Fibroblast of pulmonary artery (primary cell): ENCODE results near the gene PRAMEF17.
"Not testable (repeated sequence)": the region's sequence is repeated elsewhere in the genome, so short reads cannot be mapped to it uniquely, and the experiment has no call there.

Experiments
- DNase-seq: peaks from one replicate; pipeline ENCODE4 v3.0.0-alpha.2; 2010; ENCODE audit warnings: low read depth
- H3K4me3 ChIP-seq: replicated peaks from 2 replicates; pipeline ENCODE4 v1.5.1; 2011; ENCODE audit warnings: low read depth, mild to moderate bottlenecking, control low read depth, low read length, moderate library complexity
- TF ChIP-seq, protein P1 (sequence below): IDR thresholded peaks from 2 replicates; pipeline ENCODE4 v1.5.1; 2011; ENCODE audit warnings: mild to moderate bottlenecking, control low read depth, low read length, inconsistent platforms; ENCODE audit errors: missing control alignments

PRAMEF17 gene

DNA sequence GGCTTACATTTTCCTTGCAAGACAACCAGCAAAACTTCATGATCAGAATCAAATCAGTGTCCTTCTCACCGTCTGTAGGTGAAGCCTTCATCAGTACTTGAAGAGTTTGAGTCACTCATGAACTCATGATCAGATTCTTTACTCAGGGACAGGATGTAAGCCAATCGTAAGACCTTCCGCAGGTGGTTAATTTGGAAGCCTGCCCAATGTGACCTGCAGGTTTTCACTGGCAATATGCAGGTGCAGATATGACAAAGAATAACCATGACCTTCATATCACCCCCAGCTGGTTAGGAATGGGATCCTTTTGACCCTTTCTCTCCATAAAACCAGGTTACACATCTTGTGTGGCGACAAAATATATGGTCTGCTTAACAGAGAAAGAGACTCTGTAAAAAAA is 18.4 kb downstream of the PRAMEF17 start:
- TF ChIP-seq, protein P1, sequence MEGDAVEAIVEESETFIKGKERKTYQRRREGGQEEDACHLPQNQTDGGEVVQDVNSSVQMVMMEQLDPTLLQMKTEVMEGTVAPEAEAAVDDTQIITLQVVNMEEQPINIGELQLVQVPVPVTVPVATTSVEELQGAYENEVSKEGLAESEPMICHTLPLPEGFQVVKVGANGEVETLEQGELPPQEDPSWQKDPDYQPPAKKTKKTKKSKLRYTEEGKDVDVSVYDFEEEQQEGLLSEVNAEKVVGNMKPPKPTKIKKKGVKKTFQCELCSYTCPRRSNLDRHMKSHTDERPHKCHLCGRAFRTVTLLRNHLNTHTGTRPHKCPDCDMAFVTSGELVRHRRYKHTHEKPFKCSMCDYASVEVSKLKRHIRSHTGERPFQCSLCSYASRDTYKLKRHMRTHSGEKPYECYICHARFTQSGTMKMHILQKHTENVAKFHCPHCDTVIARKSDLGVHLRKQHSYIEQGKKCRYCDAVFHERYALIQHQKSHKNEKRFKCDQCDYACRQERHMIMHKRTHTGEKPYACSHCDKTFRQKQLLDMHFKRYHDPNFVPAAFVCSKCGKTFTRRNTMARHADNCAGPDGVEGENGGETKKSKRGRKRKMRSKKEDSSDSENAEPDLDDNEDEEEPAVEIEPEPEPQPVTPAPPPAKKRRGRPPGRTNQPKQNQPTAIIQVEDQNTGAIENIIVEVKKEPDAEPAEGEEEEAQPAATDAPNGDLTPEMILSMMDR, result no peak
- no peak overlapping the region for H3K4me3 ChIP-seq
- DNase-seq, result no peak

DNA sequence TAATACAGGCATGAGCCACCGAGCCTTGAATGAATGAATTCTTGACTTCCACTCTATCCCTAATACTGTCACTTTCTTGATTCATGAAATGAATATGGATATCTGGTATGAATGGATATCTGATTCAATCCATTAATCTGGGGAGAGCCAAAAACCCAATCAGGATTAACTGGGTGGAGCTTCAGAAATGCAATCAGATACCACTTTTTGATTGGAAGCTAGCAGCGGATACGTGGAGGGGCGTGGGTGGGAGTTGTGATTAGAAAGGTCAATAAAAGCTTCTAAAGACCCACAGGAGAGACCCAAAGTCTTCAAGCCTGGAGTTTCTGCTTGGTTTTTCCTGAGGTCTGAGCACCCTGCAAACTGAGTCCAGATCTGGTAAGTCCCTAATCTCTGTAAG is 20.7 kb downstream of the PRAMEF17 start, which contains the start of gene PRAMEF20:
TSS of gene PRAMEF20 (plus strand) at position 301 of the 400 bp plus-strand sequence. CDS start 5,905 bp downstream, outside the sequence.
- not testable (repeated sequence) for DNase-seq, H3K4me3 ChIP-seq

GRCh38 chr1:13430495-13430894 is 41.1 kb downstream of the PRAMEF17 start:
- DNase-seq, result no peak
- no peak overlapping the region for H3K4me3 ChIP-seq
- TF ChIP-seq, protein P1, result no peak

DNA sequence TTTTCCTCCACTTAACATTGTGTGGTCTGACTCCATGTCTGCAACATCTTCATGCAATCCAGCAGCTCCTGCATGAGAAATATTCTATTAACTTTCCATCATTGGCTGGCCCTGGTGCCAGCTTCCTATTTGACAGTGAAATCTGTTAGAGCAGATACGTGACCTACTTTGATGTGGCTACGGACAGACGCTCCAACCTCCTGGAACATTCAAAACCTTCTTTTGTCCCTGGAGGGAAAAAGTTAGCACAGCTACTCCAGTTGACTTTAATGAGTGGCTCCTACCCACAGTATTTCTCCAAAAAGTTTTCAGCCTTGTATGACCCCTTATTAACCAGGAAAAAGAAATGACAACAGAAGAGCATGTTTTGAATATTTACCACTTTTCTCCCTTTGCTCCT is 42.8 kb downstream of the PRAMEF17 start:
- H3K4me3 ChIP-seq, result no peak overlapping the region
- TF ChIP-seq, protein P1, result no peak
- no peak for DNase-seq

DNA sequence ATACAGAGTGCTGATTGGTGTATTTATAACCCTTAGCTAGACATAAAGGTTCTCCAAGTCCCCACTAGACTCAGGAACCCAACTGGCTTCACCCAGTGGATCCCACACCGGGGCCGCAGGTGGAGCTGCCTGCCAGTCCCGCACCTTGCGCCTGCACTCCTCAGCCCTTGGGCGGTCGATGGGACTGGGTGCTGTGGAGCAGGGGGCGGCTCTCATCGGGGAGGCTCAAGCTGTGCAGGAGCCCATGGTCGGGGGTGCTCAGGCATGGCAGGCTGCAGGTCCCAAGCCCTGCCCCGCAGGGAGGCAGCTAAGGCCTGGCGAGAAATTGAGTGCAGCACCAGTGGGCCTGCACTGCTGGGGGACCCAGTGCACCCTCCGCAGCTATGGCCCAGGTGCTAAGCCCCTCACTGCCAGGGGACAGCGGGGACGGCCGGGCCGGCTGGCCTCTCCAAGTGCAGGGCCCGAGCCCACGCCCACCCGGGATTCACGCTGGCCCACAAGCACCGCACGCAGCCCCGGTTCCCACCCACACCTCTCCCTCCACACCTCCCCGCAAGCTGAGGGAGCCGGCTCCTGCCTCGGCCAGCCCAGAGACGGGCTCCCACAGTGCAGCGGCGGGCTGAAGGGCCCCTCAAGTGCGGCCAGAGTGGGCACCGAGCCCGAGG is 44.4 kb downstream of the PRAMEF17 start:
- H3K4me3 ChIP-seq, result not testable (repeated sequence)

DNA sequence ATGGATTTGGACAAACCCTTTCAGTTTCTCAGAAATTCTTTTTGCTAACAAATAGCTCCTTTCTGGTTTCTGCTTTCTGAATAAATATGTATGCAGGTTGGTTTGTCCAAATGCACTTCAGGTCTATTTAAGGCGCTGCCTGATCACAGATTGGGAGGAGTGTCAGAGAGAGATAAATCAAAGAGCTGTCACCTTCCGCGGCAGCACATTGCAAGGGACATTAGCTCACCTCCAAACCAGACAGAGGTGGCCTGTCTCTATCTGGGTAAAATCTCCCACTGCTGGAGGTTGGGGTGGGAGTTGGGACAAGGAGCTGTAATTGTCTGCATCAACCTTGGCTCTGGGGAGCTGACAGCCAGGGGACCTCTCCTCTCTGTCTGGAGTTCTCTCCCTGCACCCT is 46.0 kb downstream of the PRAMEF17 start:
- H3K4me3 ChIP-seq, result no peak overlapping the region
- no peak for DNase-seq
- TF ChIP-seq, protein P1, result no peak

More for the DNA sequence above, 44.4 kb downstream of the PRAMEF17 start:
- not testable (repeated sequence) for DNase-seq

DNA sequence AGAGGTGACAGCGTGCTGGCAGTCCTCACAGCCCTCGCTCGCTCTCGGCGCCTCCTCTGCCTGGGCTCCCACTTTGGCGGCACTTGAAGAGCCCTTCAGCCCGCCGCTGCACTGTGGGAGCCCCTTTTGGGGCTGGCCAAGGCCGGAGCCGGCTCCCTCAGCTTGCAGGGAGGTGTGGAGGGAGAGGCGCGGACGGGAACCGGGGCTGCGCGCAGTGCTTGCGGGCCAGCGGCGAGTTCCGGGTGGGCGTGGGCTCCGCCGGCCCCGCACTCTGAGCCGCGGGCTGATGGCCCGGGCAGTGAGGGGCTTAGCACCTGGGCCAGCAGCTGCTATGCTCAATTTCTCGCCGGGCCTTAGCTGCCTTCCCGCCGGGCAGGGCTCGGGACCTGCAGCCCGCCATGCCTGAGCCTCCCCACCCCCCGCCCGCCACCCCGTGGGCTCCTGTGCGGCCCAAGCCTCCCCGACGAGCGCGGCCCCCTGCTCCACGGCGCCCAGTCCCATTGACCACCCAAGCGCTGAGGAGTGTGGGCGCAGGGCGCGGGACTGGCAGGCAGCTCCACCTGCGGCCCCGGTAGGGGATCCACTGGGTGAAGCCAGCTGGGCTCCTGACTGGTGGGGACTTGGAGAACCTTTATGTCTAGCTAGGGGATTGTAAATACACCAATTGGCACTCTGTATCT is 49.8 kb downstream of the PRAMEF17 start:
- not testable (repeated sequence) for DNase-seq, H3K4me3 ChIP-seq
